Measurements from ENCODE around the gene COL12A1.

DNA sequence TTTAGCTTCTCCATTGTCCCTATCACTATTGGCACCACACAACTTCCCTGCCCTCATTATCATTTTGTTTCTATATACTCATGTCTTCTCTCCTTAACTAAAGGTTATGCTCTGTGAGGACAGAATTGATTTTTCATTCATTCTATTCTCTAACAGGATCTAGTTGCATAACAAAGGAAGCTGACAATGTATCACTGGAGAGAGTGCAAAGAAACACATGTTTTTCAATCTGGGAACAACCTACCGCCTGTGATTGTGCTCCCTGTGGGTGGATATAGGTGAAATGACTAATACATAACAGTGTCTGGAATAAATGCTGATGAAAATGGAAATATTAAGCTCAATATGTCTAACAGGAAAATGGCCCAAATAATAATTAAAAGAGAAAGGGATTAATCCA lies 56.6 kb downstream of the COL12A1 start:
- TF ChIP-seq CTCF (IDR thresholded peaks at IDR 0.05), result no peak
- no peak for TF ChIP-seq EZH2phosphoT487 (IDR thresholded peaks at IDR 0.05)
- no peak for TF ChIP-seq EZH2 (IDR thresholded peaks at IDR 0.05)
